ENCODE measurements around the gene GET4. TPM values are rescaled to one million over a fixed set of nuclear protein-coding genes. Genes with fewer than 3 reads are reported as not detected.

GET4 gene
- total RNA-seq, 1 experiment from 2014 or later, result 90.9 TPM

- in situ Hi-C loops (cut with HindIII; ENCODE audit: low pct_unique_long_range_greater_than_20kb, low sequenced_read_pairs), result no loop called here
- ATAC-seq (peak; percentile 23; the same call in 1 of the 2 replicates), DNase-seq (ENCODE audit: low read depth, low spot score) (no peak)
- BruUV-seq (replicated peaks), result no TSS peak
- H3K9me3 ChIP-seq (ENCODE audit: control insufficient read depth, insufficient read depth, low read depth, low read length), result no peaks in the 10 kb centered on the region
- no peaks in the 10 kb centered on the region for H3K27me3 ChIP-seq (ENCODE audit: control insufficient read depth, insufficient read depth, low read length)
- H3K4me3 ChIP-seq (ENCODE audit: low read depth in 2 of 2, low read length in 2 of 2), result no peak overlapping the region
- H3K27ac ChIP-seq (ENCODE audit: low read length), result no peak overlapping the region
- peaks cover 33% of the 10 kb centered on the region for H3K4me1 ChIP-seq (ENCODE audit: control insufficient read depth, insufficient read depth, low read length)
- no peak for TF ChIP-seq SIN3A (IDR thresholded peaks at IDR 0.05; ENCODE audit: borderline replicate concordance, insufficient read depth, low read depth, low read length)
- no peak for TF ChIP-seq CTCF (IDR thresholded peaks at IDR 0.05)
- TF ChIP-seq, protein P1, sequence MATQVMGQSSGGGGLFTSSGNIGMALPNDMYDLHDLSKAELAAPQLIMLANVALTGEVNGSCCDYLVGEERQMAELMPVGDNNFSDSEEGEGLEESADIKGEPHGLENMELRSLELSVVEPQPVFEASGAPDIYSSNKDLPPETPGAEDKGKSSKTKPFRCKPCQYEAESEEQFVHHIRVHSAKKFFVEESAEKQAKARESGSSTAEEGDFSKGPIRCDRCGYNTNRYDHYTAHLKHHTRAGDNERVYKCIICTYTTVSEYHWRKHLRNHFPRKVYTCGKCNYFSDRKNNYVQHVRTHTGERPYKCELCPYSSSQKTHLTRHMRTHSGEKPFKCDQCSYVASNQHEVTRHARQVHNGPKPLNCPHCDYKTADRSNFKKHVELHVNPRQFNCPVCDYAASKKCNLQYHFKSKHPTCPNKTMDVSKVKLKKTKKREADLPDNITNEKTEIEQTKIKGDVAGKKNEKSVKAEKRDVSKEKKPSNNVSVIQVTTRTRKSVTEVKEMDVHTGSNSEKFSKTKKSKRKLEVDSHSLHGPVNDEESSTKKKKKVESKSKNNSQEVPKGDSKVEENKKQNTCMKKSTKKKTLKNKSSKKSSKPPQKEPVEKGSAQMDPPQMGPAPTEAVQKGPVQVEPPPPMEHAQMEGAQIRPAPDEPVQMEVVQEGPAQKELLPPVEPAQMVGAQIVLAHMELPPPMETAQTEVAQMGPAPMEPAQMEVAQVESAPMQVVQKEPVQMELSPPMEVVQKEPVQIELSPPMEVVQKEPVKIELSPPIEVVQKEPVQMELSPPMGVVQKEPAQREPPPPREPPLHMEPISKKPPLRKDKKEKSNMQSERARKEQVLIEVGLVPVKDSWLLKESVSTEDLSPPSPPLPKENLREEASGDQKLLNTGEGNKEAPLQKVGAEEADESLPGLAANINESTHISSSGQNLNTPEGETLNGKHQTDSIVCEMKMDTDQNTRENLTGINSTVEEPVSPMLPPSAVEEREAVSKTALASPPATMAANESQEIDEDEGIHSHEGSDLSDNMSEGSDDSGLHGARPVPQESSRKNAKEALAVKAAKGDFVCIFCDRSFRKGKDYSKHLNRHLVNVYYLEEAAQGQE (IDR thresholded peaks at IDR 0.05; ENCODE audit: insufficient read depth in 1 of 2, low read depth in 2 of 2, low read length in 1 of 2), result no peak
- H3K36me3 ChIP-seq (ENCODE audit: control insufficient read depth, insufficient read depth, low read length), result no peaks in the 10 kb centered on the region; the same call in 1 of the 2 replicates
- intact Hi-C loops (cut with micrococcal nuclease; ENCODE audit: unreplicated experiment), result no loop called here
- ChIA-PET CTCF (no interaction called here), POLR2A (interaction anchor here (0.6 kb wide), 1 partner anchor 509 kb away, joined by 3 read pairs; no protein-coding TSS in a partner anchor)
Measured at GRCh38 chr7:884191-885003, 8.0 kb downstream of the GET4 start.

DNA sequence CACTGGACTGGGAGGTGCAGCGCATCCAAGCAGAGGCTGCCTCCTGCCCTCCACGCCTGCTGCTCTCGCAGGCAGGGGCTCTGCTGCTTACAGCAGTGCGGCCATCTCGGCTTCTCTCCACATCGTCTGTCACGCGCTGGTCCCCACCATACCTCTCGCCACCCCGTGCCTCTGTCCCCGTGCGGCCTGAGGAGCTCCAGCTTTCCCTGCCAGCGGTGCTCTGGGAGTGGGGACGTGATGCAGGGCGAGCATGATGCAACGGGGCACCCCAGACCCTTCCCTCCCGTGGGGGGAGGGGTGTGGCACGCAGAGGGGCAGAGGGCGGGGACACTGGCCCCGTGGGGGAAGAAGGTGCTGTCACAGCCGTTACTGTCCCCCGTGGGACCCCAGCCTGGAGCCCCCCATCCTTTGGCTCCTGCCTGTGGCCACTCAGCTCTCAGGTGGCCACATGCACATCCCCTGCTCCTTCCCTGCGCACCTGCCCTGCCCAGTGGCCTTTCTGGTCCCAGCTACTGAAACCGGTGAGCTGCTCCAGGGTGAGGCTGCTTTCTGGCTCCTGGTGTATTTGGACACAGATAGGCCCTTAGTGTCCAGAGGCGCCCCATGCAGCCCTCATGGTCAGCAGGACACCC is 9.0 kb downstream of the GET4 start:
- CTCF ChIA-PET, result interaction anchor here (0.7 kb wide), 1 partner anchor 190 kb away, joined by 3 read pairs; no protein-coding TSS in a partner anchor
- no TSS peak for BruUV-seq (replicated peaks)
- Histone ChIP-seq H3K4me3 (ENCODE audit: low read depth in 2 of 2, low read length in 2 of 2) (no peak overlapping the region), H3K27me3 (ENCODE audit: control insufficient read depth, insufficient read depth, low read length) (no peaks in the 10 kb centered on the region), H3K27ac (ENCODE audit: low read length) (no peak overlapping the region), H3K36me3 (ENCODE audit: control insufficient read depth, insufficient read depth, low read length) (no peaks in the 10 kb centered on the region; the same call in 1 of the 2 replicates), H3K4me1 (ENCODE audit: control insufficient read depth, insufficient read depth, low read length) (peaks cover 27% of the 10 kb centered on the region), H3K9me3 (ENCODE audit: control insufficient read depth, insufficient read depth, low read depth, low read length) (no peaks in the 10 kb centered on the region)
- intact Hi-C loops (cut with micrococcal nuclease; ENCODE audit: unreplicated experiment), result no loop called here
- ATAC-seq (no peak), DNase-seq (ENCODE audit: low read depth, low spot score) (no peak)
- in situ Hi-C loops (cut with HindIII; ENCODE audit: low pct_unique_long_range_greater_than_20kb, low sequenced_read_pairs), result no loop called here
- TF ChIP-seq TCF7L2 (IDR thresholded peaks at IDR 0.05; ENCODE audit: low read depth, low read length), result no peak
- POLR2A ChIA-PET, result no interaction called here

Measured in Panc1 (cell line).